Osteocyte (in vitro differentiated cells): Measurements from ENCODE around the gene AP3D1. TPM values are rescaled to one million over a fixed set of nuclear protein-coding genes. Genes with fewer than 3 reads are reported as not detected.

Experiments
- DNase-seq: peaks from one replicate; pipeline ENCODE4 v3.0.0; 2021; ENCODE audit warnings: mixed read lengths; ENCODE audit not compliant: unreplicated experiment; ENCODE audit errors: extremely low spot score
- H3K27ac Mint-ChIP-seq: one replicate; pipeline ENCODE4 v1.8.0; 2021; ENCODE audit warnings: mild to moderate bottlenecking, mixed read lengths; ENCODE audit not compliant: unreplicated experiment
- H3K27me3 Mint-ChIP-seq: one replicate; pipeline ENCODE4 v1.8.0; 2021; ENCODE audit warnings: mixed read lengths; ENCODE audit not compliant: unreplicated experiment
- H3K36me3 Mint-ChIP-seq: one replicate; pipeline ENCODE4 v1.8.0; 2021; ENCODE audit warnings: mixed read lengths; ENCODE audit not compliant: unreplicated experiment
- H3K4me1 Mint-ChIP-seq: one replicate; pipeline ENCODE4 v1.8.0; 2021; ENCODE audit warnings: mixed read lengths; ENCODE audit not compliant: unreplicated experiment
- H3K4me3 Mint-ChIP-seq: one replicate; pipeline ENCODE4 v1.8.0; 2021; ENCODE audit warnings: mild to moderate bottlenecking, moderate library complexity, mixed read lengths; ENCODE audit not compliant: unreplicated experiment
- H3K9me3 Mint-ChIP-seq: one replicate; pipeline ENCODE4 v1.8.0; 2021; ENCODE audit warnings: mixed read lengths; ENCODE audit not compliant: unreplicated experiment
- total RNA-seq: library from RNA; stranded (reverse); gene quantifications from 2 replicates; pipeline ENCODE4 v1.2.1, GENCODE V29; 2021
- TF ChIP-seq, protein P1 (sequence below): fragments of 200-600 bp; sonication (generic); IDR thresholded peaks from 2 replicates; pipeline ENCODE4 v1.5.0; 2021; ENCODE audit warnings: antibody characterized with exemption, mild to moderate bottlenecking, moderate library complexity

AP3D1 gene
- total RNA-seq, 1 donor from 2014 or later, result 139 TPM

DNA sequence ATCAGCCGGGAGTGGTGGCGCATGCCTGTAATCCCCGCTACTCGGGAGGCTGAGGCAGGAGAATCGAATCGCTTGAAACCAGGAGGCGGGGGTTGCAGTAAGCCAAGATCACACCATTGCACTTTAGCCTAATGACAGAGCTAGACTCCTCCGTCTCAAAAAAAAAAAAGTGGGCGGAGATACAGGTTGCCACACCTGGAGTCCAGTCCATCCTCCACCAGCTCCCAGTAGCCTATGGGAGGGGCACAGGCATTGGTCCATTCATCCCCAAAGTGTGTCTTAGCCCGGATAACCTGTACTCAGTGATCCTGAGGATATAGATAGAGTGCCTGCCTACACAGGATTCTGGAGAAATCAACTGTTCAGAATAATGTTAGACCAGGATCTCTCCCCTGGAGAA lies 9.0 kb upstream of the AP3D1 start:
- Mint-ChIP-seq H3K36me3 (no peaks in the 10 kb centered on the region), H3K4me1 (peaks cover 30% of the 10 kb centered on the region), H3K27ac (peak overlapping the region; percentile 95), H3K4me3 (no peak overlapping the region), H3K27me3 (no peaks in the 10 kb centered on the region), H3K9me3 (no peaks in the 10 kb centered on the region)
- TF ChIP-seq, protein P1, sequence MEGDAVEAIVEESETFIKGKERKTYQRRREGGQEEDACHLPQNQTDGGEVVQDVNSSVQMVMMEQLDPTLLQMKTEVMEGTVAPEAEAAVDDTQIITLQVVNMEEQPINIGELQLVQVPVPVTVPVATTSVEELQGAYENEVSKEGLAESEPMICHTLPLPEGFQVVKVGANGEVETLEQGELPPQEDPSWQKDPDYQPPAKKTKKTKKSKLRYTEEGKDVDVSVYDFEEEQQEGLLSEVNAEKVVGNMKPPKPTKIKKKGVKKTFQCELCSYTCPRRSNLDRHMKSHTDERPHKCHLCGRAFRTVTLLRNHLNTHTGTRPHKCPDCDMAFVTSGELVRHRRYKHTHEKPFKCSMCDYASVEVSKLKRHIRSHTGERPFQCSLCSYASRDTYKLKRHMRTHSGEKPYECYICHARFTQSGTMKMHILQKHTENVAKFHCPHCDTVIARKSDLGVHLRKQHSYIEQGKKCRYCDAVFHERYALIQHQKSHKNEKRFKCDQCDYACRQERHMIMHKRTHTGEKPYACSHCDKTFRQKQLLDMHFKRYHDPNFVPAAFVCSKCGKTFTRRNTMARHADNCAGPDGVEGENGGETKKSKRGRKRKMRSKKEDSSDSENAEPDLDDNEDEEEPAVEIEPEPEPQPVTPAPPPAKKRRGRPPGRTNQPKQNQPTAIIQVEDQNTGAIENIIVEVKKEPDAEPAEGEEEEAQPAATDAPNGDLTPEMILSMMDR, result no peak
- DNase-seq, result no peak

DNA sequence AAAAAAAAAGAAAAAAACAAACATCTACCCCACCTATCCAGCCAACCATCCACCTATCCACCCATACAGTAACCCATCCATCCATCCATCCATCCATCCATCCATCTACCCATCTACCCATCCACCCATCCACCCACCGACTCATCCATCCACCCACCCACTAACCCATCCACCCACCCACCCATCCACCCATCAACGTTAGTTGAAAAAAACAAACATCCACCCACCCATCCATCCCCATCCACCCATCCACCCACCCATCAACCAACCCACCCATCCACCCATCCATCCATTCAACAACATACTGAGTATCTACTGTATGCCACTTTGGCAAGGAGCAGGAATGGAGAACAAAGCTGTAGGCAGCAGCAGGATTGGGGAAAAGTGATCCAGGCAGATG lies 6.1 kb upstream of the AP3D1 start:
- no peak for DNase-seq
- H3K27me3 Mint-ChIP-seq, result no peaks in the 10 kb centered on the region
- H3K4me1 Mint-ChIP-seq, result peaks cover 21% of the 10 kb centered on the region
- H3K27ac Mint-ChIP-seq, result no peak overlapping the region
- H3K9me3 Mint-ChIP-seq, result no peaks in the 10 kb centered on the region
- no peak overlapping the region for H3K4me3 Mint-ChIP-seq
- TF ChIP-seq, protein P1, result no peak
- H3K36me3 Mint-ChIP-seq, result no peaks in the 10 kb centered on the region

DNA sequence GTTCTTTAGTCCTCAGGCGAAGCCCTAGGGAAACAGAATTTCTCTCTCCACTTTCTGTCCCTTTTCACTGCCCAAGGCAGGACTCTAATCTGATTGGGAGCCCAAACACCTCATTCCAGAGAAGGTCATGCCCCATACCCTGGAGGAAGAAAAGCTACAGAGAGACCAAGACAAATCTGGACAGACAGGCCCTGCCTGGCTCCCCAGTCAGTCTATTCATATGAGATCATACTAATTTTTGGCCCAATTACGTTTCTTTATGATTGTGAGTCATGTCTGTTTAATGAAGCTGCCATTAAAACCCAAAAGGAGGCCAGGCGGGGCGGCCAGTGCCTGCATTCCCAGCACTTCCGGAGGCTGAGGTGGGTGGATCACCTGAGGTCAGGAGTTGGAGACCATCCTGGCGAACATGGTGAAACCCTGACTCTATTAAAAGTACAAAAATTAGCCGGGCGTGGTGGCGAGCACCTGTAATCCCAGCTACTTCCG lies 3.3 kb upstream of the AP3D1 start:
- TF ChIP-seq, protein P1, result no peak
- H3K36me3 Mint-ChIP-seq, result peaks cover 2% of the 10 kb centered on the region
- H3K4me3 Mint-ChIP-seq, result no peak overlapping the region
- H3K4me1 Mint-ChIP-seq, result peaks cover 19% of the 10 kb centered on the region
- no peaks in the 10 kb centered on the region for H3K27me3 Mint-ChIP-seq
- H3K9me3 Mint-ChIP-seq, result no peaks in the 10 kb centered on the region
- DNase-seq, result no peak
- H3K27ac Mint-ChIP-seq, result no peak overlapping the region

DNA sequence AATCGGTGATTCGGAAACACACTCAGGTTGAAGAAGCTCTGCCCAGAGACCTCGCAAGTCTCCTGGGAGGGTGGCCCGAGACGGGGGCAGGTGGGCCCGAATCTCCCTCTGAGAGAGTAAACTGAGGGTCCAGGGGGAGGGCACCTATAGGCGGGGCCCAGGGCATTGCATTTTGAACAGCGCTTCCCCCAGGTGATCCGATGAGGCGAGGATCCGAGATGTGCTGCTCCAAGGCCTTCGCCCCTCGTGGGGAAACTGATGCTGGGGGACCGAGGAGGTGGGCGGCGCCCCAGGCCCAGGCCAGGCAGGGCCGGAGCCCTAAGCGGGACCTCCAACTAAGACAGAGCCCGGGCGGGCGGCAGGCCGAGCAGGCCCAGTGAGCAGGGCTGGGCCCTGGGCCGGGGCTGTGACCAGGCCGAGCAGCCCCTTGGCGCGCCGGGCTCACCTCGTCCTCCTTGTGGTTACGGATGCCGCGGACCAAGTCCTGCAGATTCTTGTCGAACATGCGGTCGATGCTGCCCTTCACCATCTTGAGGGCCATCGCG lies 500 bp downstream of the AP3D1 start:
- Mint-ChIP-seq H3K4me1 (peaks cover 33% of the 10 kb centered on the region), H3K4me3 (peak overlapping the region; percentile 82), H3K27me3 (no peaks in the 10 kb centered on the region), H3K9me3 (no peaks in the 10 kb centered on the region), H3K27ac (peak overlapping the region; percentile 81), H3K36me3 (peaks cover 3% of the 10 kb centered on the region)
- DNase-seq, result no peak
- TF ChIP-seq, protein P1, result no peak

DNA sequence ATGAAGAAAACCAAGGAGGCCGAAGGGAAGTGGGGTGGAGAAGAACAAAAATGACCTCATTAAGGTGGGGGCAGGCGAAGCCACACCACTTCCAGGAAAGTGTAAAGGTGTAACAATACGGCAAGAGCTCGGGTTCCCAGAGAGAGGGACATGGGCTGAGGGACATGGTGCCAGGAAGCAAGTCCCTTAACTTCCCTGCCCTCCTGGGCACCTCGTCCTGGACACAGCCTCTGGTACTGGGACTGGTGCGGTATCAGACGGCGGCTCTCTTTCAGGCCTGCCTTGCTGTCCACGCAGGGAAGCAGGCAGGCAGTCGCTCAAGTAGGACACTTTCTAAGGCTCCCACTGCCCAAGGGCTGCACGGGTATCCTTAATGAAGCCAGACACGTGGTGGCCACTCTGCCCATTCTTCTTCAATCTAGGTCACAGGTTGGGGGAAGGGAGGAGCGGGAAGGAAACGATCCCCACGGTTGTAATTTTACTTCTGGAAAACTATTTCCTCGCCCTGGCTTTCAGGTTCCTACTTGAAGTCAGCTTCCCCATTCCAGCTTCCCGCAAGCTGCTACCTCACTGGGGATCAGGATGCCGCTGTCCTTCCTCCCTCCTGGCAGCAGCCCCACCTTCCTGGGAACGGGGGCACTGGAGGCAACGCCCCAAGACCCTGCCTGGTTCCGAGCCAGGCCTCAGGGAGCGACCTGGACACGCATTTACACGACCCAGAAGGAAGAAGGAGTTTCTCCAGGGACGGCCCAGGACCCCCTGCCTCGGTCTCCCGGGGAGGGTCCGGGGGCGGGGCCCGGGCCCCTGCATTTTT lies 1.2 kb downstream of the AP3D1 start:
- no peaks in the 10 kb centered on the region for H3K9me3 Mint-ChIP-seq
- H3K4me1 Mint-ChIP-seq, result peaks cover 37% of the 10 kb centered on the region
- TF ChIP-seq, protein P1, result no peak
- H3K27me3 Mint-ChIP-seq, result no peaks in the 10 kb centered on the region
- peak overlapping the region; percentile 82 for H3K4me3 Mint-ChIP-seq
- DNase-seq, result no peak
- H3K36me3 Mint-ChIP-seq, result peaks cover 3% of the 10 kb centered on the region
- H3K27ac Mint-ChIP-seq, result peak overlapping the region; percentile 81
